HL-60 (cell line): Measurements from ENCODE around the gene ANKRD1.

Experiments
- GABPA ChIP-seq: IDR thresholded peaks from 2 replicates; pipeline ENCODE4 v1.6.1; 2012; ENCODE audit warnings: low read depth
- POLR2AphosphoS5 ChIP-seq: IDR thresholded peaks from 2 replicates; pipeline ENCODE4 v1.6.1; 2012; ENCODE audit warnings: low read depth
- REST ChIP-seq: IDR thresholded peaks from 2 replicates; pipeline ENCODE4 v1.6.1; 2012; ENCODE audit warnings: low read depth; ENCODE audit not compliant: insufficient replicate concordance
- TF ChIP-seq, protein P1 (sequence below): IDR thresholded peaks from one replicate; pipeline ENCODE4 v1.5.1; 2011; ENCODE audit warnings: low read length, control low read depth, inconsistent platforms; ENCODE audit not compliant: insufficient read depth

DNA sequence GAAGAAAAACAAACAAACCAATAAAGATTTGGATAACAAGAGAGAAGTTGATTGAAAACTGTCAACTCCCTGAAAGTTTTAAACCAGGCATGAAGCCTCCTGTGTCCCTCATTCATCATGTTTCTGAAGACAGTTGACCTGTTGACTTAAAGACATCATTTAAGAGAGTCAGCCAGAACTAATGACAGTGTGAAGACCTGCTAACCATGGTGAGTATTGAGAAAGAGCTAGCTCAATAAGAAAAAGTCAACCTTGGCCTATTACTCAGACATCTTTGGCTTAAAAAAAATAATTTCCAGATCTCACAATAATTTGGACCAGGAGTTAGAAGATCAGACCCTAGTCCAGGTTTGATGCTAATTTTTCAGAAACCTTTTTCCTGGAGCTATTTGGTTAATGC, 45.3 kb upstream of the ANKRD1 start:
- TF ChIP-seq, protein P1, sequence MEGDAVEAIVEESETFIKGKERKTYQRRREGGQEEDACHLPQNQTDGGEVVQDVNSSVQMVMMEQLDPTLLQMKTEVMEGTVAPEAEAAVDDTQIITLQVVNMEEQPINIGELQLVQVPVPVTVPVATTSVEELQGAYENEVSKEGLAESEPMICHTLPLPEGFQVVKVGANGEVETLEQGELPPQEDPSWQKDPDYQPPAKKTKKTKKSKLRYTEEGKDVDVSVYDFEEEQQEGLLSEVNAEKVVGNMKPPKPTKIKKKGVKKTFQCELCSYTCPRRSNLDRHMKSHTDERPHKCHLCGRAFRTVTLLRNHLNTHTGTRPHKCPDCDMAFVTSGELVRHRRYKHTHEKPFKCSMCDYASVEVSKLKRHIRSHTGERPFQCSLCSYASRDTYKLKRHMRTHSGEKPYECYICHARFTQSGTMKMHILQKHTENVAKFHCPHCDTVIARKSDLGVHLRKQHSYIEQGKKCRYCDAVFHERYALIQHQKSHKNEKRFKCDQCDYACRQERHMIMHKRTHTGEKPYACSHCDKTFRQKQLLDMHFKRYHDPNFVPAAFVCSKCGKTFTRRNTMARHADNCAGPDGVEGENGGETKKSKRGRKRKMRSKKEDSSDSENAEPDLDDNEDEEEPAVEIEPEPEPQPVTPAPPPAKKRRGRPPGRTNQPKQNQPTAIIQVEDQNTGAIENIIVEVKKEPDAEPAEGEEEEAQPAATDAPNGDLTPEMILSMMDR: no peak
- TF ChIP-seq POLR2AphosphoS5 (no peak), REST (no peak), GABPA (no peak)
